ENCODE measurements around the gene NACC2. TPM values are rescaled to one million over a fixed set of nuclear protein-coding genes. Genes with fewer than 3 reads are reported as not detected.
A peak's percentile ranks its signal among the peaks of the same experiment; 100 is the strongest.

The NACC2 gene
- total RNA-seq = 10 to 100 TPM; 24.5 to 55.2 TPM

- TF ChIP-seq POLR2A (IDR thresholded peaks at IDR 0.05) (peak; percentile 15), POLR2AphosphoS5 (IDR thresholded peaks at IDR 0.05) (no peak)
- H3K27me3 ChIP-seq (replicated peaks; ENCODE audit: insufficient read depth) = no peaks in the 10 kb centered on the region
- intact Hi-C loops (cut with DNase I) = no loop called here
- H3K9me3 ChIP-seq = no peaks in the 10 kb centered on the region
- H3K27ac ChIP-seq = peak within 1 kb of the TSS; percentile 88 to 89
- no peaks in the 10 kb centered on the region for H3K36me3 ChIP-seq
- peaks cover 9% of the 10 kb centered on the region for H3K4me1 ChIP-seq (replicated peaks)
- peak within 1 kb of the TSS; percentile 79 to 96 for H3K4me3 ChIP-seq
- DNase-seq (ENCODE audit: low spot score) = peak; percentile 64
- 2% methylated on average over 30 of the region's 143 CpGs for WGBS
Measured at GRCh38 chr9:136095070-136096058, at the start of gene NACC2. NACC2 (minus strand) TSS chr9:136095289; CDS start chr9:136050521, 44,768 bp downstream.

GRCh38 chr9:136144450-136144849, 49.4 kb upstream of the NACC2 start:
- no peak for TF ChIP-seq POLR2A (IDR thresholded peaks at IDR 0.05)
- no peak for TF ChIP-seq POLR2AphosphoS5 (IDR thresholded peaks at IDR 0.05)
- TF ChIP-seq, protein P1, sequence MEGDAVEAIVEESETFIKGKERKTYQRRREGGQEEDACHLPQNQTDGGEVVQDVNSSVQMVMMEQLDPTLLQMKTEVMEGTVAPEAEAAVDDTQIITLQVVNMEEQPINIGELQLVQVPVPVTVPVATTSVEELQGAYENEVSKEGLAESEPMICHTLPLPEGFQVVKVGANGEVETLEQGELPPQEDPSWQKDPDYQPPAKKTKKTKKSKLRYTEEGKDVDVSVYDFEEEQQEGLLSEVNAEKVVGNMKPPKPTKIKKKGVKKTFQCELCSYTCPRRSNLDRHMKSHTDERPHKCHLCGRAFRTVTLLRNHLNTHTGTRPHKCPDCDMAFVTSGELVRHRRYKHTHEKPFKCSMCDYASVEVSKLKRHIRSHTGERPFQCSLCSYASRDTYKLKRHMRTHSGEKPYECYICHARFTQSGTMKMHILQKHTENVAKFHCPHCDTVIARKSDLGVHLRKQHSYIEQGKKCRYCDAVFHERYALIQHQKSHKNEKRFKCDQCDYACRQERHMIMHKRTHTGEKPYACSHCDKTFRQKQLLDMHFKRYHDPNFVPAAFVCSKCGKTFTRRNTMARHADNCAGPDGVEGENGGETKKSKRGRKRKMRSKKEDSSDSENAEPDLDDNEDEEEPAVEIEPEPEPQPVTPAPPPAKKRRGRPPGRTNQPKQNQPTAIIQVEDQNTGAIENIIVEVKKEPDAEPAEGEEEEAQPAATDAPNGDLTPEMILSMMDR (IDR thresholded peaks at IDR 0.05) = no peak
- no peaks in the 10 kb centered on the region for H3K4me1 ChIP-seq (replicated peaks)
- DNase-seq (ENCODE audit: low spot score) = no peak
- H3K4me3 ChIP-seq = no peak overlapping the region
- H3K36me3 ChIP-seq = no peaks in the 10 kb centered on the region
- H3K9me3 ChIP-seq = no peaks in the 10 kb centered on the region
- H3K27ac ChIP-seq = no peak overlapping the region
- intact Hi-C loops (cut with DNase I) = no loop called here
- no peaks in the 10 kb centered on the region for H3K27me3 ChIP-seq (replicated peaks; ENCODE audit: insufficient read depth)
- 95% methylated on average over 11 of the region's 11 CpGs for WGBS

GRCh38 chr9:136143215-136144001, 48.3 kb upstream of the NACC2 start:
- WGBS = 62% methylated on average over 16 of the region's 16 CpGs
- Histone ChIP-seq H3K27me3 (replicated peaks; ENCODE audit: insufficient read depth) (no peaks in the 10 kb centered on the region), H3K36me3 (no peaks in the 10 kb centered on the region), H3K4me1 (replicated peaks) (no peaks in the 10 kb centered on the region), H3K9me3 (no peaks in the 10 kb centered on the region), H3K4me3 (no peak overlapping the region), H3K27ac (no peak overlapping the region)
- no peak for DNase-seq (ENCODE audit: low spot score)
- intact Hi-C loops (cut with DNase I) = no loop called here
- TF ChIP-seq, protein P1 (IDR thresholded peaks at IDR 0.05) = no peak
- no peak for TF ChIP-seq POLR2A (IDR thresholded peaks at IDR 0.05)
- TF ChIP-seq POLR2AphosphoS5 (IDR thresholded peaks at IDR 0.05) = no peak

DNA sequence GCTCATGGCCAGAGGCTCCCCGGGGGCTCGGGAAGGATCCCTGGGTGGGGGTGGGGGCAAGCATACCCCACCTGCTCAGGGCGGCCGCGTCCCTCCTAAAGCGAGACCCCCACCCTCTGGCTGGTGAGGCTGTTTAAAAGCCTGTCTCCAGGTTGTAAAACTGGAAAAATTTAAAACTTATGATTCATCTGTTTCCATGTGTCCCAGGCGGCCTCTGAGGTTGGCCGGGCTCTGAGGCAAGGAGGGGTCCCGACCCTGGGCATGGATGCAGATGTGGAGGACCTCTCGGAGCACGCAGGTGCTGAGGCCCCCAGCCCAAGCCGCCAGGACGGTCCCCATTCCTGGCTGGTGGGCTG, 47.7 kb upstream of the NACC2 start:
- no peaks in the 10 kb centered on the region for H3K27me3 ChIP-seq (replicated peaks; ENCODE audit: insufficient read depth)
- no peaks in the 10 kb centered on the region for H3K36me3 ChIP-seq
- H3K9me3 ChIP-seq = no peaks in the 10 kb centered on the region
- no peak overlapping the region for H3K27ac ChIP-seq
- WGBS = 58% methylated on average over 13 of the region's 13 CpGs
- no peak for DNase-seq (ENCODE audit: low spot score)
- TF ChIP-seq, protein P1 (IDR thresholded peaks at IDR 0.05) = no peak
- TF ChIP-seq POLR2AphosphoS5 (IDR thresholded peaks at IDR 0.05) = no peak
- TF ChIP-seq POLR2A (IDR thresholded peaks at IDR 0.05) = no peak
- intact Hi-C loops (cut with DNase I) = no loop called here
- no peak overlapping the region for H3K4me3 ChIP-seq
- H3K4me1 ChIP-seq (replicated peaks) = no peaks in the 10 kb centered on the region

- no peaks in the 10 kb centered on the region for H3K36me3 ChIP-seq
- intact Hi-C loops (cut with DNase I) = no loop called here
- H3K27ac ChIP-seq = no peak overlapping the region
- H3K4me1 ChIP-seq (replicated peaks) = no peaks in the 10 kb centered on the region
- WGBS = 79% methylated on average over 6 of the region's 6 CpGs
- no peak overlapping the region for H3K4me3 ChIP-seq
- no peak for TF ChIP-seq POLR2AphosphoS5 (IDR thresholded peaks at IDR 0.05)
- no peak for TF ChIP-seq POLR2A (IDR thresholded peaks at IDR 0.05)
- TF ChIP-seq, protein P1 (IDR thresholded peaks at IDR 0.05) = no peak
- no peak for DNase-seq (ENCODE audit: low spot score)
- no peaks in the 10 kb centered on the region for H3K9me3 ChIP-seq
- H3K27me3 ChIP-seq (replicated peaks; ENCODE audit: insufficient read depth) = no peaks in the 10 kb centered on the region
Measured at GRCh38 chr9:136142414-136142796, 47.3 kb upstream of the NACC2 start.

Measured in prostate gland (tissue), 2 donors.